ENCODE results near the gene LANCL2.

LANCL2 gene

DNA sequence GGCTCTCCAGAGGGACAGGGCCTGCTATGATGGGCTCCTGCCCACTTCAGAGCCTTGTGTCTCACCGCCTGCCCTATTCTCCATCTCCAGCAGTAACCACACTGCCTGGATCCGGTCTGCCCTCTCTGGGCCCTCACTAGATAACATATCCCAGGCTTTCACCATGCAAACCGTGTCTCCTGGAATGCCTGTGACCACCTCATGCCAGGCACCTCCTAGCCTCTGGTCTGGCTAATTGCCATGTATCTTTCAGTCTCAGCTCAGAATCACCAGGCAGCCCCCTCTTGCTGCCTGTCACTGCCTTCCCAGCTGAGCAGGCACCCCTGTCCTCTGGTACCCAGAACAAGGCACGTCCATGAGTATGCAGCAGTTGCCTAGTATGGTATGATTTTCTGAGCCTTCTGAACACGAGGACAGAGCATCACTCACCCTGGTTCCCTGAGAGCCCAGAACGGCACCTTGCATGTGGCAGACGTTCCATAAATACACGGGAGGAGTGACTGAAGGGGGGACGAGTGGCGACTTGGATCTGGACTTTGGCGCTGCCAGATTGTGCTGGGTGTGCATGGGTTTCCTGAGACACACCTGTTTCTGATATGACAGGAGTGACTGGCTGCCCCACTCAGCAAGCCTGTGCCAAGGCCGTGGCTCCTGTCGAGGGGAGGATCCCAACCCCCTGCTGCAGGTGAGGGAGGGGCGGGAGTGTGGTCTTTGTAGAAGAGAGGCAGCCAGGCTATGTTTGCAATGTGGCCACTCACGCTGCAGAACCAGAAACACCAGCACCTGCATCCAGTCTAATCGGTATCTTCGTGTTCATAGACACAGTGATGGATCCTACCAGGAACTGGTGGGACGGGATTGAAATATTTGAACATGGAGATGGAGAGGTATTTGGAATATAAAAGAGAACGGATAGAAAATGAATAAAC, 112.0 kb downstream of the LANCL2 start:
- Histone ChIP-seq H3K4me1 (no peaks in the 10 kb centered on the region), H3K9me3 (no peaks in the 10 kb centered on the region), H3K27me3 (no peaks in the 10 kb centered on the region), H3K36me3 (peaks cover 7 to 28% (median 12%) of the 10 kb centered on the region in 3 donors), H3K4me3 (no peak overlapping the region), H3K27ac (no peak overlapping the region)
- DNase-seq: no peak
- intact Hi-C loops (cut with DNase I; ENCODE audit: low total_unique reads): no loop called here
- TF ChIP-seq, protein P1, sequence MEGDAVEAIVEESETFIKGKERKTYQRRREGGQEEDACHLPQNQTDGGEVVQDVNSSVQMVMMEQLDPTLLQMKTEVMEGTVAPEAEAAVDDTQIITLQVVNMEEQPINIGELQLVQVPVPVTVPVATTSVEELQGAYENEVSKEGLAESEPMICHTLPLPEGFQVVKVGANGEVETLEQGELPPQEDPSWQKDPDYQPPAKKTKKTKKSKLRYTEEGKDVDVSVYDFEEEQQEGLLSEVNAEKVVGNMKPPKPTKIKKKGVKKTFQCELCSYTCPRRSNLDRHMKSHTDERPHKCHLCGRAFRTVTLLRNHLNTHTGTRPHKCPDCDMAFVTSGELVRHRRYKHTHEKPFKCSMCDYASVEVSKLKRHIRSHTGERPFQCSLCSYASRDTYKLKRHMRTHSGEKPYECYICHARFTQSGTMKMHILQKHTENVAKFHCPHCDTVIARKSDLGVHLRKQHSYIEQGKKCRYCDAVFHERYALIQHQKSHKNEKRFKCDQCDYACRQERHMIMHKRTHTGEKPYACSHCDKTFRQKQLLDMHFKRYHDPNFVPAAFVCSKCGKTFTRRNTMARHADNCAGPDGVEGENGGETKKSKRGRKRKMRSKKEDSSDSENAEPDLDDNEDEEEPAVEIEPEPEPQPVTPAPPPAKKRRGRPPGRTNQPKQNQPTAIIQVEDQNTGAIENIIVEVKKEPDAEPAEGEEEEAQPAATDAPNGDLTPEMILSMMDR (IDR thresholded peaks at IDR 0.05): no peak

DNA sequence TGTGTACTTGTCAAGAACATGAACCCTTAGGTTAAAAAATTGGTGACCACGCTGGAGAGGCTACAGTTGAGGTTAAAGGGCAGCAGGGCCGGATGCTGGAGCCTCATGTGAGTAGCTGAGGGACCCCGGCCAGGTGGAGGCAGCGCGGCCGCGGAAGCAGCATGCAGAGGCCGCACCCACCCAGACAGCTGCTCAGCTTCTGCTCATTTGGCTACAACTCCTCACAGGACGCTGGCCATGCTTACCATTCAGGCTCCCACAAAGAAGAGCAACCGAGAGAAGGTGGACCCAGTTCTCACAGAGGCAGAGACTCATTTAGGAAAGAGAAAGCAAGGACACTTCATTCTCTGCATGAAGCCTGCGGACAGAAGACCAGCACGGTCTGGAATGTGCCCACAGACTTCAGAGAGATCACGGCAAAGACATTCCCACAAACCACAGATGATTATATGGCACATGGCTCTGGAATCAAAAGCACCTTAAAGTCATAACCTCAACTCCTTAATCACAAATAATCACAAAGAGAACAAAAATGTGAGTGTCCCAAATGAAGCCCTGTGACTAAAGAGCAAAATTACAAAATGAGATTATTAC, 112.7 kb downstream of the LANCL2 start:
- TF ChIP-seq, protein P1 (IDR thresholded peaks at IDR 0.05): no peak
- intact Hi-C loops (cut with DNase I; ENCODE audit: low total_unique reads): no loop called here
- Histone ChIP-seq H3K27ac (no peak overlapping the region), H3K9me3 (no peaks in the 10 kb centered on the region), H3K36me3 (peaks cover 6 to 27% (median 11%) of the 10 kb centered on the region in 3 donors), H3K4me1 (no peaks in the 10 kb centered on the region), H3K27me3 (no peaks in the 10 kb centered on the region), H3K4me3 (no peak overlapping the region)
- no peak for DNase-seq

DNA sequence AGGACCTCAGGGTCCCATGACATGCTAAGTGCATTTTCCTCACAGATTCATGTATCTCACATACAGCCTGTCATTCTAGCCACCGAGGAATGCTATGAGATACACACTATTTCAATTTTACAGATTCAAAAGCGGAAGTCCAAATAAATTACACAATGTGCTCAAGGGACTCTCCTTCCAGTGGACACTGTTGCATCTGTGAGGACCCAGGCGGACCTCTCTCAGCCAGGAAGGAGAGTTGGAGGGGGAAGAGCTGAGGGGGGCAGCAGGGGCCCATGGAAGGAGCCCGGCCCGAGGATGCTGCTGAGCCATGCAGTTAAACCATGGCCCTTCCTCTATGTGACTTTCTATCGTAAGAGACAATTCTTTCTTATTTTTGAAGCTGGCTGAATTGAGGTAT, 113.6 kb downstream of the LANCL2 start:
- H3K9me3 ChIP-seq: no peaks in the 10 kb centered on the region
- H3K27me3 ChIP-seq: no peaks in the 10 kb centered on the region
- H3K27ac ChIP-seq: no peak overlapping the region
- no peak for DNase-seq
- H3K4me3 ChIP-seq: no peak overlapping the region
- TF ChIP-seq, protein P1 (IDR thresholded peaks at IDR 0.05): no peak
- intact Hi-C loops (cut with DNase I; ENCODE audit: low total_unique reads): no loop called here
- H3K4me1 ChIP-seq: no peaks in the 10 kb centered on the region
- H3K36me3 ChIP-seq: peaks cover 0 to 21% (median 6%) of the 10 kb centered on the region in 3 donors

DNA sequence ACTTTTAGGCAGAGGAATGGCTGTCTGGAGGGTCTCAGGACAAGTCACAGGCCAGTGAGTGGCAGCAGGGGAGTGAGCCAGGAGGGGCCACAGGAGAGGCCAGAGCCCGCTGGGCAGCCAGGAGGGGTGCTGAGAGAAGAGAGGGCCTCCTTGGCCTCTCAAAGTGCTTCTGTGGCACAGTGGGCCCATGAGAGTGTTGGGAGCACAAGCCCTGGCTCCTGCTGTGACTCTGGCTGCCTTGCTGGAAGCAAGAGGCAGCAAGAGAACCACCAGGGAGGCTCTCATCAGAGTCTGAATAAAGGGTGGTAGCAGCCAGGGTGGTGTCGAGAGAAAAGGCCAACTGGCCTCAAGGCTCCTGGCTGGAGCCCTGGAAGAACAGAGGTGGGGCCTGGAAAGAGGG, 116.0 kb downstream of the LANCL2 start:
- Histone ChIP-seq H3K9me3 (no peaks in the 10 kb centered on the region), H3K36me3 (peaks cover 0 to 15% (median 11%) of the 10 kb centered on the region in 3 donors), H3K27me3 (no peaks in the 10 kb centered on the region), H3K4me3 (no peak overlapping the region), H3K27ac (no peak overlapping the region), H3K4me1 (no peaks in the 10 kb centered on the region)
- intact Hi-C loops (cut with DNase I; ENCODE audit: low total_unique reads): no loop called here
- TF ChIP-seq, protein P1 (IDR thresholded peaks at IDR 0.05): no peak
- no peak for DNase-seq

DNA sequence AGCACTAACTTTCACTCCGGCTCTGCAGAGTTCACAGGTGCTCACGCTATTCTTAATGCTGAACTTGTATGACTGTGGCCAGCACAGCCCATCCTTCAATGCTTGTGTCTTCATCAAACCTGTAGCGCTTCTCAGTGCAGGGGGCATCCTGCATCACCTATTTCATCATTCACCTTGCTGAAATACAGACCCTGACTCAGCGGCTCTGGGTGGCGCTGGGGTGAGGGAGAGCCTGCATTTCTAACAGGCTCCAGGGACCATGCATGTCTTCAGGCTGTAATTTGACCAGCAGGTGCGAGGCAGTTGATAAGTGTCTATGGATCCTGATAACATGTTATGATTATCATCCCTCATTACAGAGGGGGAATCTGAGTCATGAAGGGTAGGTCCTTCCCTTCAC, 117.9 kb downstream of the LANCL2 start:
- TF ChIP-seq, protein P1 (IDR thresholded peaks at IDR 0.05): no peak
- no peak for DNase-seq
- peaks cover 0 to 11% (median 5%) of the 10 kb centered on the region in 3 donors for H3K36me3 ChIP-seq
- no peak overlapping the region for H3K4me3 ChIP-seq
- no peak overlapping the region for H3K27ac ChIP-seq
- H3K9me3 ChIP-seq: no peaks in the 10 kb centered on the region
- intact Hi-C loops (cut with DNase I; ENCODE audit: low total_unique reads): no loop called here
- H3K27me3 ChIP-seq: no peaks in the 10 kb centered on the region
- H3K4me1 ChIP-seq: no peaks in the 10 kb centered on the region
